Fibroblast of skin of back (primary cell): Measurements from ENCODE around the gene GJA1.
A peak's percentile ranks its signal among the peaks of the same experiment; 100 is the strongest.
"Not testable (repeated sequence)": the region's sequence is repeated elsewhere in the genome, so short reads cannot be mapped to it uniquely, and the experiment has no call there.

Experiments
- DNase-seq: peaks from one replicate; pipeline ENCODE4 v3.0.0-alpha.2; 2013

GJA1 gene

GRCh38 chr6:121436960-121437850 lies 1.8 kb downstream of the GJA1 start:
- DNase-seq = peak; percentile 68

GRCh38 chr6:121437851-121438651 lies 2.6 kb downstream of the GJA1 start:
- DNase-seq = peak; percentile 80

- DNase-seq = no peak
Measured at GRCh38 chr6:121438869-121439268, 3.4 kb downstream of the GJA1 start.

- no peak for DNase-seq
Measured at GRCh38 chr6:121439475-121439874, 4.0 kb downstream of the GJA1 start.

GRCh38 chr6:121439926-121440325 lies 4.5 kb downstream of the GJA1 start:
- no peak for DNase-seq

GRCh38 chr6:121441477-121441876 lies 6.0 kb downstream of the GJA1 start:
- no peak for DNase-seq

GRCh38 chr6:121442576-121442975 lies 7.1 kb downstream of the GJA1 start:
- DNase-seq = peak; percentile 52

GRCh38 chr6:121443971-121444541 lies 8.6 kb downstream of the GJA1 start:
- peak; percentile 55 for DNase-seq

GRCh38 chr6:121446705-121447104 lies 11.3 kb downstream of the GJA1 start:
- DNase-seq = not testable (repeated sequence)

GRCh38 chr6:121447746-121448145 lies 12.3 kb downstream of the GJA1 start:
- DNase-seq = not testable (repeated sequence)

- DNase-seq = not testable (repeated sequence)
Measured at GRCh38 chr6:121448528-121448927, 13.1 kb downstream of the GJA1 start.

- DNase-seq = no peak
Measured at GRCh38 chr6:121449331-121449730, 13.9 kb downstream of the GJA1 start.

GRCh38 chr6:121450242-121450641 lies 14.8 kb downstream of the GJA1 start:
- DNase-seq = no peak

GRCh38 chr6:121451250-121451649 lies 15.8 kb downstream of the GJA1 start:
- no peak for DNase-seq

- DNase-seq = no peak
Measured at GRCh38 chr6:121453191-121453590, 17.7 kb downstream of the GJA1 start.

GRCh38 chr6:121460170-121460569 lies 24.7 kb downstream of the GJA1 start:
- DNase-seq = no peak

GRCh38 chr6:121463087-121463486 lies 27.6 kb downstream of the GJA1 start:
- DNase-seq = no peak

- DNase-seq = no peak
Measured at GRCh38 chr6:121465101-121465500, 29.7 kb downstream of the GJA1 start.

GRCh38 chr6:121479486-121480098 lies 44.1 kb downstream of the GJA1 start:
- no peak for DNase-seq

- no peak for DNase-seq
Measured at GRCh38 chr6:121480099-121480713, 44.8 kb downstream of the GJA1 start.

GRCh38 chr6:121482004-121482693 lies 46.7 kb downstream of the GJA1 start:
- DNase-seq = peak; percentile 89

- DNase-seq = no peak
Measured at GRCh38 chr6:121482751-121483150, 47.3 kb downstream of the GJA1 start.
